Fibroblast of lung (primary cell): Measurements from ENCODE around the gene LMAN2. TPM values are rescaled to one million over a fixed set of nuclear protein-coding genes. Genes with fewer than 3 reads are reported as not detected.

Experiments
- DNase-seq, 2 donors: peaks; one replicate each; pipeline versions ENCODE4 v3.0.0 to v3.0.0-alpha.2; 2010; ENCODE audit warnings: low read depth in 2 of 2
- H2AFZ ChIP-seq: 2 replicates; pipeline ENCODE4 v1.5.1; 2012; ENCODE audit warnings: low read length, control low read depth, inconsistent platforms
- H3K27ac ChIP-seq: 2 replicates; pipeline ENCODE4 v1.5.1; 2011; ENCODE audit warnings: low read length, control low read depth; ENCODE audit not compliant: insufficient read depth
- H3K27me3 ChIP-seq: 2 replicates; pipeline ENCODE4 v1.5.1; 2011; ENCODE audit warnings: mild to moderate bottlenecking, low read length; ENCODE audit not compliant: control insufficient read depth, insufficient read depth
- H3K36me3 ChIP-seq: 2 replicates; pipeline ENCODE4 v1.5.1; 2011; ENCODE audit warnings: low read length; ENCODE audit not compliant: control insufficient read depth, insufficient read depth
- H3K4me1 ChIP-seq: 2 replicates; pipeline ENCODE4 v1.5.1; 2011; ENCODE audit warnings: low read length; ENCODE audit not compliant: control insufficient read depth, insufficient read depth; ENCODE audit errors: extremely low read depth
- H3K4me2 ChIP-seq: 2 replicates; pipeline ENCODE4 v1.5.1; 2011; ENCODE audit warnings: low read length, control low read depth; ENCODE audit not compliant: insufficient read depth; ENCODE audit errors: extremely low read depth
- H3K4me3 ChIP-seq, 4 experiments: fragments of 200-600 bp in 1 of 4; sonication (generic) in 1 of 4; replicated peaks in 1 of 4; 2 replicates each; pipeline ENCODE4 v1.5.1; 2011 to 2016; ENCODE audit warnings: low read length in 4 of 4, low read depth in 3 of 4, mild to moderate bottlenecking in 3 of 4, control low read depth in 2 of 4, inconsistent platforms in 1 of 4, mixed read lengths in 1 of 4; ENCODE audit not compliant: insufficient read depth in 1 of 4; ENCODE audit errors: control extremely low read depth in 1 of 4
- H3K79me2 ChIP-seq: 2 replicates; pipeline ENCODE4 v1.5.1; 2012; ENCODE audit warnings: mild to moderate bottlenecking, low read length, inconsistent platforms; ENCODE audit not compliant: control insufficient read depth, insufficient read depth
- H3K9ac ChIP-seq: 2 replicates; pipeline ENCODE4 v1.5.1; 2011; ENCODE audit warnings: mild to moderate bottlenecking, low read length, control low read depth; ENCODE audit not compliant: insufficient read depth
- H3K9me3 ChIP-seq: 2 replicates; pipeline ENCODE4 v1.5.1; 2012; ENCODE audit warnings: low read depth, low read length; ENCODE audit not compliant: control insufficient read depth, insufficient read depth
- H4K20me1 ChIP-seq: 2 replicates; pipeline ENCODE4 v1.5.1; 2011; ENCODE audit warnings: low read length; ENCODE audit not compliant: control insufficient read depth, insufficient read depth; ENCODE audit errors: extremely low read depth
- CTCF ChIP-seq, 2 donors: IDR thresholded peaks in 1 of 2; conservative IDR thresholded peaks in 1 of 2; 1 replicate in 1 of 2; 2 replicates in 1 of 2; pipeline ENCODE4 v1.5.1; 2011 to 2012; ENCODE audit warnings: low read length in 2 of 2, control low read depth in 1 of 2, inconsistent platforms in 1 of 2, low read depth in 1 of 2, mild to moderate bottlenecking in 1 of 2
- EZH2 ChIP-seq: IDR thresholded peaks from 2 replicates; pipeline ENCODE4 v1.5.1; 2012; ENCODE audit warnings: low read length, control low read depth, mild to moderate bottlenecking; ENCODE audit errors: missing control alignments
- polyA plus RNA-seq, 2 donors: library from polyadenylated mRNA; depleted of rRNA in 1 of 2; stranded (reverse) in 1 of 2; unstranded in 1 of 2; fragments of >200 nt; gene quantifications; 2 replicates each; pipeline ENCODE4 v1.2.1, GENCODE V29; 2011 to 2012; ENCODE audit warnings: missing spikeins in 1 of 2
- total RNA-seq: library from RNA; depleted of rRNA; stranded (reverse); fragments of >200 nt; gene quantifications from 2 replicates; pipeline ENCODE4 v1.2.1, GENCODE V29; 2014

Gene LMAN2
- total and polyA plus RNA-seq, 2 donors (not counting 1 experiment from before 2014, with no cell fraction given), result 145 to 396 TPM

DNA sequence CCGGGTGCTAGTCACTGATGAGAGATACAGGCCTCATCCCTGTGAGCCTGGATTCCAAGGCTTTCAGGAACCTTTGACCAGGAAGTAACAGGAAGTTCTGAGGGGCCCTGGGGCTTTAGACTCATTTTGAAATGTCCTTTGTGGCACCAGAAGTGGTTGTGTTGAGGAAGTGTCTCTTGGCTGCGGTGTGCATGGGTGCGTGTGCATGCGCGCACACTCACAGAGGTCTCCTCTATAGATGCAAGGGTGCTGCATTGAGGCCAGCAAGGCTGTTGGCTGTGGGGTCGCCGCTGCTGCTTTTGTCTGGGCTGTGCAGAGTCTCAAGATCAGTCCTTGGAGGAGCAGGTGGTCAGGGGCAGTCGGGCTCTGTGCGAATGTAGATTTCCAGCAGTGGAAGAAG, 55.5 kb downstream of the LMAN2 start:
- no peak for TF ChIP-seq EZH2
- Histone ChIP-seq H2AFZ (no peak overlapping the region), H3K36me3 (peaks cover 15% of the 10 kb centered on the region), H3K27ac (no peak overlapping the region), H3K4me3 (no peak overlapping the region), H3K4me1 (peaks cover 4% of the 10 kb centered on the region), H3K9me3 (no peaks in the 10 kb centered on the region), H4K20me1 (no peaks in the 10 kb centered on the region), H3K79me2 (no peaks in the 10 kb centered on the region), H3K9ac (no peak overlapping the region), H3K27me3 (no peaks in the 10 kb centered on the region), H3K4me2 (no peak overlapping the region)
- DNase-seq, result no peak

DNA sequence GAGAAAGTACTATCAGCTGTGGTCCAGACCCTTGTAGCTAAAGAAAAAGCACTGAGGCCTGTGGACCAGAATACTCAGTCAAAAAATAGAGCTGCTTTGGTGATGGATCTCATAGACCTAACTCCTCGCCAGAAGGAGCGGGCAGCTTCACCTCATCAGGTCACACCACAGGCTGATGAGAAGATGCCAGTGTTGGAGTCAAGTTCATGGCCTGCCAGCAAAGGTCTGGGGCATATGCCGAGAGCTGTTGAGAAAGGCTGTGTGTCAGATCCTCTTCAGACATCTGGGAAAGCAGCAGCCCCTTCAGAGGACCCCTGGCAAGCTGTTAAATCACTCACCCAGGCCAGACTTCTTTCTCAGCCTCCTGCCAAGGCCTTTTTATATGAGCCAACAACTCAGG, 56.8 kb downstream of the LMAN2 start:
- no peak overlapping the region for H3K4me2 ChIP-seq
- H3K9me3 ChIP-seq, result no peaks in the 10 kb centered on the region
- H3K27me3 ChIP-seq, result no peaks in the 10 kb centered on the region
- H3K4me3 ChIP-seq, result no peak overlapping the region
- no peaks in the 10 kb centered on the region for H3K4me1 ChIP-seq
- peaks cover 15% of the 10 kb centered on the region for H3K36me3 ChIP-seq
- no peak for DNase-seq
- H2AFZ ChIP-seq, result no peak overlapping the region
- TF ChIP-seq CTCF (conservative IDR thresholded peaks at IDR 0.05 in 1 of 2, IDR thresholded peaks at IDR 0.05 in 1 of 2; ENCODE audit: low read depth in 1 of 2, low read length in 2 of 2) (no peak), EZH2 (no peak)
- no peaks in the 10 kb centered on the region for H3K79me2 ChIP-seq
- H3K9ac ChIP-seq, result no peak overlapping the region
- H3K27ac ChIP-seq, result no peak overlapping the region
- no peaks in the 10 kb centered on the region for H4K20me1 ChIP-seq

DNA sequence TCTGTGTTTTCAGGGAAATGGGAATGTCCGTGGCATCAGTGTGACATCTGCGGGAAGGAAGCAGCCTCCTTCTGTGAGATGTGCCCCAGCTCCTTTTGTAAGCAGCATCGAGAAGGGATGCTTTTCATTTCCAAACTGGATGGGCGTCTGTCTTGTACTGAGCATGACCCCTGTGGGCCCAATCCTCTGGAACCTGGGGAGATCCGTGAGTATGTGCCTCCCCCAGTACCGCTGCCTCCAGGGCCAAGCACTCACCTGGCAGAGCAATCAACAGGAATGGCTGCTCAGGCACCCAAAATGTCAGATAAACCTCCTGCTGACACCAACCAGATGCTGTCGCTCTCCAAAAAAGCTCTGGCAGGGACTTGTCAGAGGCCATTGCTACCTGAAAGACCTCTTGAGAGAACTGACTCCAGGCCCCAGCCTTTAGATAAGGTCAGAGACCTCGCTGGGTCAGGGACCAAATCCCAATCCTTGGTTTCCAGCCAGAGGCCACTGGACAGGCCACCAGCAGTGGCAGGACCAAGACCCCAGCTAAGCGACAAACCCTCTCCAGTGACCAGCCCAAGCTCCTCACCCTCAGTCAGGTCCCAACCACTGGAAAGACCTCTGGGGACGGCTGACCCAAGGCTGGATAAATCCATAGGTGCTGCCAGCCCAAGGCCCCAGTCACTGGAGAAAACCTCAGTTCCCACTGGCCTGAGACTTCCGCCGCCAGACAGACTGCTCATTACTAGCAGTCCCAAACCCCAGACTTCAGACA, 57.5 kb downstream of the LMAN2 start:
- H3K79me2 ChIP-seq, result no peaks in the 10 kb centered on the region
- peaks cover 15% of the 10 kb centered on the region for H3K36me3 ChIP-seq
- no peak overlapping the region for H3K27ac ChIP-seq
- H3K27me3 ChIP-seq, result no peaks in the 10 kb centered on the region
- H3K9ac ChIP-seq, result no peak overlapping the region
- no peak overlapping the region for H2AFZ ChIP-seq
- no peaks in the 10 kb centered on the region for H3K9me3 ChIP-seq
- no peaks in the 10 kb centered on the region for H4K20me1 ChIP-seq
- H3K4me3 ChIP-seq, result no peak overlapping the region
- no peak for DNase-seq
- TF ChIP-seq CTCF (conservative IDR thresholded peaks at IDR 0.05 in 1 of 2, IDR thresholded peaks at IDR 0.05 in 1 of 2; ENCODE audit: low read depth in 1 of 2, low read length in 2 of 2), result no peak
- TF ChIP-seq EZH2, result no peak
- no peak overlapping the region for H3K4me2 ChIP-seq
- no peaks in the 10 kb centered on the region for H3K4me1 ChIP-seq
